HPDE6-E6E7 (cell line): ENCODE data around the gene RANGAP1.

Source experiments
- DNase-seq: peaks from one replicate; pipeline ENCODE4 v3.0.0; 2011; ENCODE audit warnings: missing footprints; ENCODE audit errors: extremely low spot score

RANGAP1 gene

DNA sequence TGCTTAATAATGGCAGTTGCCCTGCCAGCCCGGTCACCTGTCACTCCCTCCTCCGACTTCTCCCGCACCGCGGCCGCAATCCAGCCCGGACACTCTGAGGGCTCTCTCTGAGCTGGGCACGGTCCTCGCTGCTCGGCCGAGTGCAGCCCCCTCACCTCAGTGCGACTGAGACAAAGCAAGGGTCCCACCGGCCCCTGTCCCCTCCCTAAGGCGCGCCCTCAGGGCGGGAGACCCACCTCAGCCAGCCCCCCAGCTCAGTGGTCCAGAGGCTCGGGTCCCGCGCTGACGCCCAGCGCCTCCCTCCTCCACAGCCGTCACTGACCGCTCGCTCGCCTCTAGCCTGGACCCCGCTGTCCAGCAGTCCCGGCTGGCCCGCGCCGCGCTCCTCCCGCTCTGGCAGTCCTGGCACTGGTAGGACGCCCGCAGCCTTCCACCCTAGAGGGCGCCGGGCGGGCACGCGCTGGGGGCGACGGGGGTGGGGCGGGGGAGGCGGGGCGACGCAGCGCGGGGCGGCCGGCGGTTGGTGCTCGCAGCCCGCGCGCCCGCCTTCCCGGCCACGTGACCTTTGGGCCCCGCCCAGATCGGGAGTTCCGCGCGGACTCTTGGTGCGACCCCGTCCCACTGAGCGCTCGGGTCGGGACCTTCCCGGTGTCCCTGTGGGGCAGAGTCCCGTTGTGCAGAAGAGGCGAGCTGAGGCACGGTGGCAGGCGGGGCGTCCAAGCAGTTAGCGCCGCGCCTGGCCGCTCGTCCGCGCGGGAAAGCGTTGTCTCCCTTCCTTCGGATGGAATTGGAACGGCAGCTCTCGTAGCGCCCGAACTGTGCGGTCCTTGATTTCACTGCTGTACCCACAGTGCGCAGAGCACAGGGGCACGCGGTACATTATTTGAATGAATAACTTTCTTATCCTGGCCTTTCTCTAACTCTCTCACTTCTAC, 88.7 kb downstream of the RANGAP1 start:
- peak; percentile 65 for DNase-seq
